SK-N-SH (cell line): ENCODE results near the gene SLC2A1. TPM values are rescaled to one million over a fixed set of nuclear protein-coding genes. Genes with fewer than 3 reads are reported as not detected.

Source experiments
- CTCF ChIA-PET: fragments of 300-600, 350-600 bp; formaldehyde crosslinking; extraction: SDS; loops from one replicate; lab custom pipeline; 2021; lab: Yijun Ruan, JAX
- POLR2A ChIA-PET: fragments of 350-600 bp; sonication (Branson Sonifier 250); formaldehyde crosslinking; extraction: SDS; loops from one replicate; lab custom pipeline; 2020; ENCODE audit warnings: antibody characterized with exemption, inconsistent platforms; lab: Yijun Ruan, JAX
- DNase-seq: peaks from one replicate; pipeline ENCODE4 v3.0.0; 2012
- H2AFZ ChIP-seq: fragments of 200-600 bp; sonication (generic); 2 replicates; pipeline ENCODE4 v1.8.1; 2016; ENCODE audit warnings: antibody characterized with exemption, mild to moderate bottlenecking, low read depth
- H3F3A ChIP-seq: fragments of 200-600 bp; sonication (generic); replicated peaks from 2 replicates; pipeline ENCODE3; 2016; ENCODE audit warnings: antibody characterized with exemption, mild to moderate bottlenecking; ENCODE audit not compliant: insufficient read depth
- H3K27ac ChIP-seq, 2 experiments: fragments of 200-500 bp in 1 of 2; fragments of 200-600 bp in 1 of 2; sonication (Bioruptor generic) in 1 of 2; sonication (generic), shearing (Covaris generic) in 1 of 2; 2 replicates each; pipeline versions ENCODE4 v1.5.1 to v1.6.1; 2014 to 2016; ENCODE audit warnings: low read depth in 2 of 2, inconsistent platforms in 1 of 2, low read length in 1 of 2, mild to moderate bottlenecking in 1 of 2, mixed read lengths in 1 of 2
- H3K27me3 ChIP-seq: fragments of 200-600 bp; sonication (generic), shearing (Covaris generic); 2 replicates; pipeline ENCODE4 v1.6.1; 2016; ENCODE audit warnings: mixed run types; ENCODE audit not compliant: insufficient read depth
- H3K36me3 ChIP-seq, 2 experiments: fragments of 200-500 bp in 1 of 2; fragments of 200-600 bp in 1 of 2; sonication (Bioruptor generic) in 1 of 2; sonication (generic) in 1 of 2; replicated peaks in 1 of 2; 2 replicates each; pipeline versions ENCODE3 to v1.5.1; 2014 to 2016; ENCODE audit warnings: low read length in 1 of 2, mild to moderate bottlenecking in 1 of 2; ENCODE audit not compliant: insufficient read depth in 2 of 2, control insufficient read depth in 1 of 2
- H3K4me1 ChIP-seq, 2 experiments: fragments of 200-500 bp in 1 of 2; fragments of 200-600 bp in 1 of 2; sonication (Bioruptor generic) in 1 of 2; sonication (generic), shearing (Covaris generic) in 1 of 2; 2 replicates each; pipeline versions ENCODE4 v1.5.1 to v1.6.1; 2014 to 2016; ENCODE audit warnings: low read depth in 1 of 2, low read length in 1 of 2, mixed run types in 1 of 2; ENCODE audit not compliant: insufficient read depth in 2 of 2, control insufficient read depth in 1 of 2
- H3K4me2 ChIP-seq: fragments of 200-600 bp; sonication (generic), shearing (Covaris generic); 2 replicates; pipeline ENCODE4 v1.6.1; 2017; ENCODE audit warnings: mixed run types
- H3K4me3 ChIP-seq, 2 experiments: fragments of 200-500 bp in 1 of 2; fragments of 200-600 bp in 1 of 2; sonication (Bioruptor generic) in 1 of 2; sonication (generic), shearing (Covaris generic) in 1 of 2; 2 replicates each; pipeline versions ENCODE4 v1.5.1 to v1.8.1; 2014 to 2016; ENCODE audit warnings: low read depth in 2 of 2, inconsistent platforms in 1 of 2, low read length in 1 of 2, mild to moderate bottlenecking in 1 of 2, mixed read lengths in 1 of 2, moderate library complexity in 1 of 2
- H3K79me2 ChIP-seq: fragments of 200-600 bp; sonication (generic); 2 replicates; pipeline ENCODE4 v1.8.1; 2017; ENCODE audit warnings: mild to moderate bottlenecking; ENCODE audit not compliant: insufficient read depth
- H3K9ac ChIP-seq: fragments of 200-600 bp; sonication (generic); 2 replicates; pipeline ENCODE4 v1.6.1; 2017; ENCODE audit warnings: mixed run types
- H3K9me2 ChIP-seq: fragments of 200-600 bp; sonication (generic); 2 replicates; pipeline ENCODE4 v1.6.1; 2017; ENCODE audit warnings: mixed run types
- H3K9me3 ChIP-seq: fragments of 200-600 bp; sonication (generic); 2 replicates; pipeline ENCODE4 v1.6.1; 2017; ENCODE audit warnings: mixed run types, mild to moderate bottlenecking, moderate library complexity
- H4K20me1 ChIP-seq: fragments of 200-600 bp; sonication (generic); 2 replicates; pipeline ENCODE4 v1.6.1; 2017; ENCODE audit warnings: mild to moderate bottlenecking, mixed run types; ENCODE audit not compliant: insufficient read depth
- CTCF ChIP-seq: fragments of 200-600 bp; sonication (generic); IDR thresholded peaks from 2 replicates; pipeline ENCODE4 v1.6.1; 2017; ENCODE audit warnings: antibody characterized with exemption, mild to moderate bottlenecking, moderate library complexity
- ELF1 ChIP-seq: IDR thresholded peaks from 2 replicates; pipeline ENCODE4 v1.4.0; 2012
- FOXJ3 ChIP-seq: sonication (generic); formaldehyde crosslinking; IDR thresholded peaks from 2 replicates; pipeline ENCODE4 v1.5.1; 2020; ENCODE audit warnings: mild to moderate bottlenecking, missing genetic modification reagents
- MXI1 ChIP-seq: IDR thresholded peaks from 2 replicates; pipeline ENCODE4 v1.6.1; 2012; ENCODE audit warnings: mild to moderate bottlenecking, low read depth, low read length, improper control_type of control experiment
- NRF1 ChIP-seq: IDR thresholded peaks from 2 replicates; pipeline ENCODE4 v1.6.1; 2012; ENCODE audit warnings: low read depth, mild to moderate bottlenecking, low read length
- TEAD4 ChIP-seq: IDR thresholded peaks from 2 replicates; pipeline ENCODE4 v1.4.0; 2012; ENCODE audit warnings: mild to moderate bottlenecking, borderline replicate concordance; ENCODE audit not compliant: insufficient read depth
- USF2 ChIP-seq: fragments of 150-350 bp; IDR thresholded peaks from 2 replicates; pipeline ENCODE4 v1.6.1; 2017; ENCODE audit warnings: antibody characterized with exemption, low read length, low read depth, borderline replicate concordance
- polyA plus RNA-seq, 3 experiments: library from polyadenylated mRNA; depleted of rRNA; stranded (reverse); fragments of >200 nt; gene quantifications; 2 replicates each; pipeline ENCODE4 v1.2.3, GENCODE V29; 2012
- small RNA-seq, 7 experiments: library from RNA; depleted of rRNA; stranded (forward); fragments of <200 nt; gene quantifications; one replicate each; pipeline ENCODE3, GENCODE V24; 2012
- TF ChIP-seq, protein P1 (sequence below): IDR thresholded peaks from 2 replicates; pipeline ENCODE4 v1.6.1; 2012; ENCODE audit warnings: mild to moderate bottlenecking, low read depth, low read length, moderate library complexity
- TF ChIP-seq, protein P2 (sequence below): fragments of 150-350 bp; IDR thresholded peaks from 2 replicates; pipeline ENCODE4 v1.6.1; 2016; ENCODE audit warnings: mild to moderate bottlenecking, low read depth, low read length

The SLC2A1 gene
- polyA plus RNA-seq, 1 of the 3 experiments (the other 2 are of a cell fraction), result 63.8 TPM

- Histone ChIP-seq H3K4me3 (no peak overlapping the region), H3K27ac (no peak overlapping the region), H3K27me3 (no peaks in the 10 kb centered on the region), H3K9ac (no peak overlapping the region), H3K9me2 (no peaks in the 10 kb centered on the region), H3F3A (no peaks in the 10 kb centered on the region), H3K36me3 (no peaks in the 10 kb centered on the region), H3K4me2 (no peak overlapping the region), H2AFZ (no peak overlapping the region), H4K20me1 (no peaks in the 10 kb centered on the region), H3K79me2 (no peaks in the 10 kb centered on the region), H3K4me1 (no peaks in the 10 kb centered on the region), H3K9me3 (no peaks in the 10 kb centered on the region; the same call in 1 of the 2 replicates)
- CTCF ChIA-PET, result interaction anchor here (1.8 kb wide), 1 partner anchor 198 kb away, joined by 7 read pairs; no protein-coding TSS in a partner anchor
- POLR2A ChIA-PET, result no interaction called here
- no peak for DNase-seq
- TF ChIP-seq, protein P1, sequence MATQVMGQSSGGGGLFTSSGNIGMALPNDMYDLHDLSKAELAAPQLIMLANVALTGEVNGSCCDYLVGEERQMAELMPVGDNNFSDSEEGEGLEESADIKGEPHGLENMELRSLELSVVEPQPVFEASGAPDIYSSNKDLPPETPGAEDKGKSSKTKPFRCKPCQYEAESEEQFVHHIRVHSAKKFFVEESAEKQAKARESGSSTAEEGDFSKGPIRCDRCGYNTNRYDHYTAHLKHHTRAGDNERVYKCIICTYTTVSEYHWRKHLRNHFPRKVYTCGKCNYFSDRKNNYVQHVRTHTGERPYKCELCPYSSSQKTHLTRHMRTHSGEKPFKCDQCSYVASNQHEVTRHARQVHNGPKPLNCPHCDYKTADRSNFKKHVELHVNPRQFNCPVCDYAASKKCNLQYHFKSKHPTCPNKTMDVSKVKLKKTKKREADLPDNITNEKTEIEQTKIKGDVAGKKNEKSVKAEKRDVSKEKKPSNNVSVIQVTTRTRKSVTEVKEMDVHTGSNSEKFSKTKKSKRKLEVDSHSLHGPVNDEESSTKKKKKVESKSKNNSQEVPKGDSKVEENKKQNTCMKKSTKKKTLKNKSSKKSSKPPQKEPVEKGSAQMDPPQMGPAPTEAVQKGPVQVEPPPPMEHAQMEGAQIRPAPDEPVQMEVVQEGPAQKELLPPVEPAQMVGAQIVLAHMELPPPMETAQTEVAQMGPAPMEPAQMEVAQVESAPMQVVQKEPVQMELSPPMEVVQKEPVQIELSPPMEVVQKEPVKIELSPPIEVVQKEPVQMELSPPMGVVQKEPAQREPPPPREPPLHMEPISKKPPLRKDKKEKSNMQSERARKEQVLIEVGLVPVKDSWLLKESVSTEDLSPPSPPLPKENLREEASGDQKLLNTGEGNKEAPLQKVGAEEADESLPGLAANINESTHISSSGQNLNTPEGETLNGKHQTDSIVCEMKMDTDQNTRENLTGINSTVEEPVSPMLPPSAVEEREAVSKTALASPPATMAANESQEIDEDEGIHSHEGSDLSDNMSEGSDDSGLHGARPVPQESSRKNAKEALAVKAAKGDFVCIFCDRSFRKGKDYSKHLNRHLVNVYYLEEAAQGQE, result no peak
- no peak for TF ChIP-seq FOXJ3
- no peak for TF ChIP-seq TEAD4
- TF ChIP-seq MXI1, result no peak
- no peak for TF ChIP-seq NRF1
- TF ChIP-seq ELF1, result no peak
- no peak for TF ChIP-seq USF2
- TF ChIP-seq, protein P2, sequence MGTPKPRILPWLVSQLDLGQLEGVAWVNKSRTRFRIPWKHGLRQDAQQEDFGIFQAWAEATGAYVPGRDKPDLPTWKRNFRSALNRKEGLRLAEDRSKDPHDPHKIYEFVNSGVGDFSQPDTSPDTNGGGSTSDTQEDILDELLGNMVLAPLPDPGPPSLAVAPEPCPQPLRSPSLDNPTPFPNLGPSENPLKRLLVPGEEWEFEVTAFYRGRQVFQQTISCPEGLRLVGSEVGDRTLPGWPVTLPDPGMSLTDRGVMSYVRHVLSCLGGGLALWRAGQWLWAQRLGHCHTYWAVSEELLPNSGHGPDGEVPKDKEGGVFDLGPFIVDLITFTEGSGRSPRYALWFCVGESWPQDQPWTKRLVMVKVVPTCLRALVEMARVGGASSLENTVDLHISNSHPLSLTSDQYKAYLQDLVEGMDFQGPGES, result no peak
- no peak for TF ChIP-seq CTCF
These were observed 82.7 kb downstream of the SLC2A1 start for GRCh38 chr1:42876009-42876408.

Small RNAs within 50 kb of the gene (small RNA-seq; reads per million reads assigned to genes)
- gene RNU6-880P, result 0 reads per million in 7 experiments

Other genes starting within 250 kb of the SLC2A1 start
- not detected in 2 replicates for gene CLDN19, start 218.6 kb downstream of the SLC2A1 start, polyA plus RNA-seq (2012; rRNA removed)
- gene P3H1, start 191.8 kb downstream of the SLC2A1 start, polyA plus RNA-seq (2012; rRNA removed), result 64.3 and 66.8 TPM in 2 replicates
- gene C1orf50, start 191.6 kb downstream of the SLC2A1 start, polyA plus RNA-seq (2012; rRNA removed), result 2.6 and 3.6 TPM in 2 replicates
- gene TMEM269, start 173.9 kb downstream of the SLC2A1 start, polyA plus RNA-seq (2012; rRNA removed), result 0.05 and 0.08 TPM in 2 replicates
- 10.4 and 13.4 TPM in 2 replicates for gene ERMAP, start 141.7 kb downstream of the SLC2A1 start, polyA plus RNA-seq (2012; rRNA removed)
- 18.6 and 20.2 TPM in 2 replicates for gene SVBP, start 141.5 kb downstream of the SLC2A1 start, polyA plus RNA-seq (2012; rRNA removed)
- gene ZNF691, start 112.3 kb downstream of the SLC2A1 start, polyA plus RNA-seq (2012; rRNA removed), result 7.2 and 10.1 TPM in 2 replicates
- gene EBNA1BP2, start 213.4 kb upstream of the SLC2A1 start, polyA plus RNA-seq (2012; rRNA removed), result 134 and 146 TPM in 2 replicates
- gene CFAP57, start 213.5 kb upstream of the SLC2A1 start, polyA plus RNA-seq (2012; rRNA removed), result 0.36 and 0.60 TPM in 2 replicates